CD4-positive, alpha-beta T cell treated with Interleukin-1 beta for 1 hour (primary cell): ENCODE data around the gene GCNA.
"Not testable (repeated sequence)": the region's sequence is repeated elsewhere in the genome, so short reads cannot be mapped to it uniquely, and the experiment has no call there.

Experiments used
- DNase-seq, 2 donors: peaks; one replicate each; pipeline ENCODE4 v3.0.0-alpha.2; 2020 to 2022

Gene GCNA

DNA sequence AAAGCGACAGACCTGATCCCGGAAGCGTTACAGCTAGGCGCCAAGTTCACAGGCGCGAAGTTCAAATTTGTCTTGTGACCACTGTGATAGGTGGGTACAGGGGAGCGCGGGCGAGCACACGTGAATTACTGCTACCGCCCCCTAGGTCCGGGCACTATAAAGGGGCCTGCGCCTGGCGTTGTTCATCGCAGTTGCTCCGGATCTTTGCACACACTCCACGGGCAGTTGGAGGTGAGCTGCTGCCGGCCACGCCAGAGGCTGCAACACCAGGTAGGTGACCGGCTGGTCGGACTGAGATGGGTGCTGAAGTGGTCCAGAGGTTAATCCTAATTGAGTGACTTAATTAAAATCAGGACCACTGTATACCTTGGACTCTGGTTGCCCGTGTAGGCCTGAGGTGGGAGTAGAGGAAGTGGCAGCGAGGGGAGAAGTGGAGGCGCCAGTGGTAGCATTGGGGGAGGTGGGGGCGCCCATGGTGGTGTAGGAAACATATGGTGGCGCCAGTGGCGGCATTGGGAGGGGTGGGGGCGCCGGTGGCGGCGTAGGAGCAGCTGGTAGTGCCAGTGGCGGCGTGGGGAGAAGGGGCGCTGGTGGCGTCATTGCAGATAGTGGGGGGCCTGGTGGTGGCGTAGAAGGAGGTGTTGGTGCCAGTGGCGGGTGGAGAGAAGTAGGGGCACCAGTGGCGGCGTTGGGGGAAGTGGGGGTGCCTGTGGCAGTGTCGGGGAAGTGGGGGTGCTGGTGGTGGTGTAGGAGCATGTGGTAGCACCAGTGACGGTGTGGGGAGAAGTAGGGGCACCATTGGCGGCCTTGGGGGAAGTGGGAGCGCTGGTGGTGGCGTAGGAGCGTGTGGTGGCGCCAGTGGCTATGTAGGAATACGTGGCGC lies at the start of gene GCNA:
Gene GCNA, plus strand, starts transcription at position 185 of the 883 bp plus-strand sequence. CDS start 2,385 bp downstream, outside the sequence.
- no peak for DNase-seq

- DNase-seq = peak; percentile 65 to 73
These were observed 46.0 kb upstream of the GCNA start for GRCh38 chrX:71532078-71532752.

- peak; percentile 94 for DNase-seq
These were observed 45.3 kb upstream of the GCNA start, which contains the start of gene OGT for GRCh38 chrX:71532753-71533425. OGT (plus strand) TSS chrX:71533104; CDS start chrX:71533300, 196 bp downstream.

DNA sequence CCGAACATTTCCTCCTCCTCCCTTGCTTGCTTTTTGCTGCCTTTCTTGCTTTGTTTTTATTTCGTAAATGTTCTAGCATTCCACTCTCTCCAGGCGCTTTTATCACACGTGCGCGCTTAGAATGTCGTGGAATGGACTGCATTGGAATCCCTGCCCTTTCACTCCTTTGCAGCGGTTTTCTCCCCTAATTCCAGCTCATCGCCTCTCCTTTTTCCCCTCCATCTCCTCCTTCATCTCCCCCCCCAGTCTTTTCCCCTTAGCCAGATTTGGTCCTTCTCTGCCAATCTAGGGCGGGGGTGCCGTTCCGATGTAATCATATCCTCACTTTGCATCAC lies 44.8 kb upstream of the GCNA start:
- no peak for DNase-seq

DNA sequence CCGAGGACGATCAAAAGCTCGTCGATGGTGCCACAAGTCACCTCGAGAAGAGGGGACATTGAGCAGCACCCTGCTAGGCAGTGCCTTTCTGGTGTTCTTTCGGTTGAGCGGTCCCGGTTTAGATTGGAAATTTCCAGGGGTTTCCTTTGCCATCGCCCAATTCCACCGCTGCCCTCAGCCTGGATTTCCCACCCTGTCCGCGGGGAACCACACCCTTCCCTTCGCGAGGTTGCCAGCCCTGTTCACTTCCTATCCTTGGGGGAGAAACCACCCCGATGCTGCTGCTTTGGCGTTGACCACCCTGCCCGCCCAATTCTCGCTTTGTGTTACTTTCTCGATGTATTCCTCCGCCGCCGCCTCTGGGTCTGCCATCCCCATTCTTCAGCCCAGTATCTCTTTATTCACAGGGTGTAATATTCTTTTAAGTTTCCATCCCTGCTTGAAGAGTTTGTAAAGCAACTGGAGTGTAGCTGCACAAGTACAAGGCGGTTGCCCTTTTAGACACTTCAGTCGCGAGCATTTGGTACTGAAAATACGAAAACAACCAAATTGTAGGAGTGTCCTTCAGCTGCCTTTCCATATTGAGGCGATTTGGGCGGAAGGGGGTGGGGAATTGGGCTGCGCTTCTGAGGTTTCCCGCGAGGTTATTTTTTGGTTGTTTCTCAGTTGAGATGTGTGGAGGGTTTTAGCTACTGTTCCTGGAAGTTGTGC lies 44.2 kb upstream of the GCNA start:
- peak; percentile 39 to 67 for DNase-seq

GRCh38 chrX:71534773-71535544 lies 43.3 kb upstream of the GCNA start:
- DNase-seq = no peak

DNA sequence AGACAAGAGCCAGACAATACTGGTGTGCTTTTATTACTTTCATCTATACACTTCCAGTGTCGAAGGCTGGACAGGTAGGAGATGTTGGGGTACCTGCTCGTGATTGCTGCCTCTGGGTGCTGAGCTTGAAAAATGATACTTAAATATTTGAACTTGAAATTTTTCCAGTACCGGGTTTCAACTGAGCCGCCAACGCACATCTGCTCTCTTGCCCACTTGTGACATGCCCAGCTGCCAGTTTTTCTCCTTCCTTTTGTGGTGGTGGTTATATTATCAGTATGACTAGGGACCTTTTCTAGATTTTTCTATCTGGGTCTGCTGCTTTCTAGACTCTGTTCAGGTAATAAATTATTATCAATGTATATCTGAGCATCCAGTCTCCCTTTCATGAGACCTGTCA lies 42.0 kb upstream of the GCNA start:
- no peak for DNase-seq

GRCh38 chrX:71537743-71538142 lies 40.5 kb upstream of the GCNA start:
- no peak for DNase-seq

- DNase-seq = no peak
These were observed 37.4 kb upstream of the GCNA start for GRCh38 chrX:71540801-71541200.

DNA sequence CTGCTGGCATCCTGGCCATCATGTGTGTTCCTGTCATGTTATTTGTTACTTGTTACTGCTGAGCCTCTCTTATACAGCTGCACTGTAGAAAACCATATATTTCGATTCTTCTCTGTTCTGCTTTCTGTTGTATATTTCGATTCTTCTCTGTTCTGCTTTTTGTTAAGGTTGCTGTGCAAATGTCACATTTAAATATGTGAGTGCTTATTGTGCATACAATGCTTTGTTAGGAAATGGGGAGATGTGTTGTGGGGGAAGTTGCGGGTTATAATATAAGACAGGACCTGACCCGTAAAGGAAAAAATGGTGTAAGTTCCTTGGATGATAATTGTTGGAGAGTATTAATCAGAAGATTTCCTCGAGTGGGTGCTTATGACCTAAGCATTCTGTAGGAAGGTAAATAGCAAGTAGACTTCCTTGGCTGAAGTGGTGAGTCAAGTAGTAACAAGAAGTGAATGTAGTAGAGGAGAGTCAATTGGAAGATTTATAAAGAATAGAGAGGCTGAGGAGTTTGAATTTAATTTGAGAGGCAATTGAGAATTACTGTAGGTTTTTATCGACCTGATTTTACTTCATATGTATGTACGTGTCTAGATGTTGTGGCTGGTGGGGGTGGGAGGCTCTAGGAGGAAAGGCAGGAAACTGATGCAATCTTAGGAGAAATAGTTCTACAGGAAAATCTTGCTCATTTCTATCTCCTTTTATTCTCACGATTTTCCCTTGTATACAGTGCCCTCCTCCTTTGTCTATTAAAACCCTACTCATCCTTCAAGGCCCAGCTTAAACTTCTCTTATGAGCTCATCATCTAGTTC lies 36.8 kb upstream of the GCNA start:
- DNase-seq = no peak

DNA sequence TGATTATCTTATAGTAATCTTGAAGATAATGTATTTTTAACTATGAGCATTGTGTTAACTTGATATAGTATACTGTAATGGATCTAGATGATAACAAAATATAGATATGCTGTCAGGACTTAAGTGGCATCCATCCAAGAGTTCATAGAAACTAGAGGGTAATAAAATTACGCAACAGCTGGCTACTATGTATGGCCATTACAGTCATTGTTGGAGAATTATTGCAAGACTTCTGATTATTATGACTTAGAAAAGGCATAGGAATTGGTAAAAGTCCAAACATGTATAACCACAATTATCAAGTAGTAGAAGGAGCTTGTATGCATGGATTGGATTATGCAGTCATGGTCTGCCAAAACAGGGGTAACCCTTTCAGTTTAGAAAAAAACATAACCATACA lies 35.8 kb upstream of the GCNA start:
- no peak for DNase-seq

- DNase-seq = no peak
These were observed 35.4 kb upstream of the GCNA start for GRCh38 chrX:71542825-71543224.

DNA sequence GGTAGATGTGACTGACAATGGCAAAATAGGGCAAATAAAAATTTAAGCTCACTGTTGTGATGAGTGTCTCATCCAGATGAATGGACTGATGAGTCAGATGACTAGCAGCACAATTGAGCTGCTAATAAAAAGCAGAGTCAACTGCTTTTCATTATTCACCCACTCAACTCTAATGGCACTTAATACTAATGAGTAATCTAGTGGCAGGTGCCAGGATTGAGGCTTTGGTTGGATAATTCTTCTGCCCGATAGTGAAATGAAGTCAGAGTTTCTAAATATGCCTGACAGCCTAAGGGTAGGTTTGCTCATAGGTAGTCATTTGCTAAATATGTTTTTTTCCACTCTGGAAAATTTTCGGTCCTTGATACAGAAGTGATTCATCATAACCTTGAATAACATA lies 34.9 kb upstream of the GCNA start:
- DNase-seq = no peak

- no peak for DNase-seq
These were observed 32.9 kb upstream of the GCNA start for GRCh38 chrX:71545364-71545763.

- no peak for DNase-seq
These were observed 31.4 kb upstream of the GCNA start for GRCh38 chrX:71546879-71547278.

- DNase-seq = no peak
These were observed 30.9 kb upstream of the GCNA start for GRCh38 chrX:71547339-71547738.

GRCh38 chrX:71549986-71550385 lies 28.3 kb upstream of the GCNA start:
- DNase-seq = no peak

DNA sequence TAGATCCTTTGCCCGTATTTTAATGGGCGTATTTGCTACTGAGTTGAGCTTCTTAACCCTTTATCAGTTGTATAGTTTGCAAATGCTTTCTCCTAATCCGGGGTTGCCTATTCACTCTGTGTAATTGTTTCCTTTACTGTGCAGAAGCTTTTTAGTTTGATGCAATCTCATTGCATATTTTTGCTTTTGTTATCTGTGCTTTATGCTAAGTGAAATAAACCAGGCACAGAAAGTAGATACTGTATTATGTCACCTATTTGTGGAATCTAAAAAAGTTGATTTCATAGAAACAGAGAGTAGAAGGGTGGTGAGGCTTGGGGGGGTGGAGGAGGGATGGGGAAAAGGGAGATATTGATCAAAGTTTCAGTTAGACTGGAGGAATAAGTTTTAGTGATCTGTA lies 27.7 kb upstream of the GCNA start:
- no peak for DNase-seq

- DNase-seq = no peak
These were observed 22.2 kb upstream of the GCNA start for GRCh38 chrX:71556036-71556435.

DNA sequence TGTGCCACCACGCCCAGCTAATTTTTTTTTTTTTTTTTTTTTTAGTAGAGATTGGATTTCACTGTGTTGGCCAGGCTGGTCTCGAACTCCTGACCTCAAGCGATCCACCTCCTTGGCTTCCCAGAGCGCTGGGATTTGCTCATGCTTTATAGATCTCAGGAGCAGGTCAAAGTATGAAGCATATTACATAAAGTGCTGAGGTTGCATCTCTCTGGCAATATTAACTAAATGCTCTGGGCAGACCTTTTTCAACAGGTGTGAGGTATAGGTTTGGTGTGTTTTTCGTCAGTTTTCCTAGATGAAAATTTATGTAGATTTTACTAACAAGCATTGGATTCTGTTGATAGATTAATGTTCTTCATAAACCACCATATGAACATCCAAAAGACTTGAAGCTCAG lies 19.3 kb upstream of the GCNA start:
- no peak for DNase-seq

GRCh38 chrX:71559773-71560172 lies 18.5 kb upstream of the GCNA start:
- DNase-seq = not testable (repeated sequence)
